IMR-90 (cell line): Measurements from ENCODE around the gene SLAMF8. TPM values are rescaled to one million over a fixed set of nuclear protein-coding genes. Genes with fewer than 3 reads are reported as not detected.

Experiments
- ATAC-seq: fragments of 200-7000 bp; cut with Tn5 transposase; 2 replicates; pipeline ENCODE4 v1.9.1; 2020; ENCODE audit warnings: low read depth, mild to moderate bottlenecking, moderate library complexity
- BruUV-seq: library from RNA; stranded (reverse); fragments of 400-500 nt; replicated peaks from 2 replicates; lab custom pipeline; 2021; lab: Mats Ljungman, UMichigan
- CTCF ChIA-PET: fragments of 300-600 bp; formaldehyde crosslinking; extraction: SDS; loops from one replicate; lab custom pipeline; 2021; ENCODE audit warnings: antibody characterized with exemption; lab: Yijun Ruan, JAX
- POLR2A ChIA-PET: fragments of 300-600 bp; sonication (Branson Sonifier 250); formaldehyde crosslinking; loops from one replicate; lab custom pipeline; 2022; ENCODE audit warnings: antibody characterized with exemption; ENCODE audit not compliant: unreplicated experiment; lab: Charles Lee
- DNase-seq: peaks from one replicate; pipeline ENCODE4 v3.0.0; 2013
- H2AFZ ChIP-seq: replicated peaks from 2 replicates; pipeline ENCODE3; 2013; ENCODE audit warnings: low read length, mild to moderate bottlenecking; ENCODE audit not compliant: poor library complexity
- H2AK5ac ChIP-seq: 2 replicates; pipeline ENCODE4 v1.6.1; 2013; ENCODE audit warnings: low read depth, low read length, inconsistent platforms
- H2AK9ac ChIP-seq: replicated peaks from 2 replicates; pipeline ENCODE3; 2013; ENCODE audit warnings: mild to moderate bottlenecking, low read depth, low read length, moderate library complexity; ENCODE audit not compliant: poor library complexity
- H2BK120ac ChIP-seq: 2 replicates; pipeline ENCODE4 v1.6.1; 2013; ENCODE audit warnings: low read depth, low read length, inconsistent platforms
- H2BK15ac ChIP-seq: 3 replicates; pipeline ENCODE4 v1.6.1; 2013; ENCODE audit warnings: low read depth, low read length, inconsistent platforms
- H2BK20ac ChIP-seq: 2 replicates; pipeline ENCODE4 v1.6.1; 2013; ENCODE audit warnings: low read depth, mild to moderate bottlenecking, inconsistent platforms, low read length, moderate library complexity
- H2BK5ac ChIP-seq: 2 replicates; pipeline ENCODE4 v1.6.1; 2013; ENCODE audit warnings: mild to moderate bottlenecking, low read depth, low read length, inconsistent platforms; ENCODE audit not compliant: poor library complexity, severe bottlenecking
- H3K14ac ChIP-seq: replicated peaks from 2 replicates; pipeline ENCODE4 v1.6.1; 2013; ENCODE audit warnings: low read depth, low read length, inconsistent platforms
- H3K18ac ChIP-seq: 2 replicates; pipeline ENCODE4 v1.6.1; 2013; ENCODE audit warnings: low read depth, low read length, control low read depth
- H3K23ac ChIP-seq: 2 replicates; pipeline ENCODE4 v1.6.1; 2013; ENCODE audit warnings: low read depth, low read length, inconsistent platforms
- H3K27ac ChIP-seq: 2 replicates; pipeline ENCODE4 v1.5.1; 2013; ENCODE audit warnings: mild to moderate bottlenecking, control low read depth, low read length; ENCODE audit not compliant: insufficient read depth
- H3K27me3 ChIP-seq: 2 replicates; pipeline ENCODE4 v1.6.1; 2013; ENCODE audit warnings: low read length; ENCODE audit not compliant: control insufficient read depth, insufficient read depth
- H3K36me3 ChIP-seq: 2 replicates; pipeline ENCODE4 v1.6.1; 2013; ENCODE audit warnings: low read length, mixed read lengths; ENCODE audit not compliant: control insufficient read depth, insufficient read depth
- H3K4ac ChIP-seq: 2 replicates; pipeline ENCODE4 v1.6.1; 2013; ENCODE audit warnings: low read depth, low read length, inconsistent platforms
- H3K4me1 ChIP-seq: 2 replicates; pipeline ENCODE4 v1.6.1; 2013; ENCODE audit warnings: low read length, mixed read lengths; ENCODE audit not compliant: control insufficient read depth, insufficient read depth
- H3K4me2 ChIP-seq: 2 replicates; pipeline ENCODE4 v1.6.1; 2013; ENCODE audit warnings: low read depth, mild to moderate bottlenecking, control low read depth, low read length, moderate library complexity
- H3K4me3 ChIP-seq: 2 replicates; pipeline ENCODE4 v1.5.1; 2013; ENCODE audit warnings: low read depth, mild to moderate bottlenecking, control low read depth, low read length, moderate library complexity; ENCODE audit not compliant: insufficient read depth
- H3K56ac ChIP-seq: 2 replicates; pipeline ENCODE4 v1.6.1; 2013; ENCODE audit warnings: low read length, inconsistent platforms; ENCODE audit not compliant: insufficient read depth; ENCODE audit errors: extremely low read depth
- H3K79me1 ChIP-seq, 2 experiments: 2 replicates each; pipeline ENCODE4 v1.6.1; 2013; ENCODE audit warnings: low read length in 2 of 2, inconsistent platforms in 1 of 2, low read depth in 1 of 2
- H3K9ac ChIP-seq: 2 replicates; pipeline ENCODE4 v1.6.1; 2013; ENCODE audit warnings: low read depth, low read length, control low read depth
- H3K9me1 ChIP-seq: 2 replicates; pipeline ENCODE4 v1.6.1; 2013; ENCODE audit warnings: low read length, inconsistent platforms; ENCODE audit not compliant: insufficient read depth
- H3K9me3 ChIP-seq: 2 replicates; pipeline ENCODE4 v1.6.1; 2013; ENCODE audit warnings: low read length; ENCODE audit not compliant: control insufficient read depth, insufficient read depth
- H4K20me1 ChIP-seq: 2 replicates; pipeline ENCODE4 v1.6.1; 2013; ENCODE audit warnings: low read length, inconsistent platforms; ENCODE audit not compliant: insufficient read depth
- H4K5ac ChIP-seq: 2 replicates; pipeline ENCODE4 v1.6.1; 2013; ENCODE audit warnings: mild to moderate bottlenecking, low read depth, low read length, control low read depth
- H4K8ac ChIP-seq, 2 experiments: 2 replicates each; pipeline ENCODE4 v1.6.1; 2013; ENCODE audit warnings: low read depth in 2 of 2, low read length in 2 of 2, control low read depth in 1 of 2, inconsistent platforms in 1 of 2
- H4K91ac ChIP-seq: 2 replicates; pipeline ENCODE4 v1.6.1; 2013; ENCODE audit warnings: low read depth, low read length, inconsistent platforms; ENCODE audit not compliant: insufficient read depth
- BHLHE40 ChIP-seq: fragments of 150-350 bp; IDR thresholded peaks from 2 replicates; pipeline ENCODE4 v1.6.1; 2016; ENCODE audit warnings: mild to moderate bottlenecking, low read depth, low read length
- CEBPB ChIP-seq: IDR thresholded peaks from 2 replicates; pipeline ENCODE4 v1.6.1; 2012; ENCODE audit warnings: low read depth, low read length, improper control_type of control experiment
- CHD1 ChIP-seq: IDR thresholded peaks from 2 replicates; pipeline ENCODE4 v1.6.1; 2012; ENCODE audit warnings: low read depth, low read length, improper control_type of control experiment
- ELK1 ChIP-seq: fragments of 150-350 bp; IDR thresholded peaks from 2 replicates; pipeline ENCODE4 v1.6.1; 2016; ENCODE audit warnings: low read depth, mild to moderate bottlenecking, low read length, moderate library complexity, borderline replicate concordance
- FOS ChIP-seq: fragments of 150-350 bp; IDR thresholded peaks from 2 replicates; pipeline ENCODE4 v1.6.1; 2016; ENCODE audit warnings: low read depth, low read length
- MAFK ChIP-seq: IDR thresholded peaks from 2 replicates; pipeline ENCODE4 v1.6.1; 2012; ENCODE audit warnings: low read depth, low read length, improper control_type of control experiment
- MAZ ChIP-seq: IDR thresholded peaks from 2 replicates; pipeline ENCODE4 v1.6.1; 2012; ENCODE audit warnings: low read depth, mild to moderate bottlenecking, low read length, improper control_type of control experiment, moderate library complexity, borderline replicate concordance
- MXI1 ChIP-seq: IDR thresholded peaks from 2 replicates; pipeline ENCODE4 v1.6.1; 2012; ENCODE audit warnings: low read depth, mild to moderate bottlenecking, low read length, moderate library complexity, borderline replicate concordance
- NFE2L2 ChIP-seq: fragments of 150-350 bp; IDR thresholded peaks from 2 replicates; pipeline ENCODE4 v1.6.1; 2016; ENCODE audit warnings: low read depth, mild to moderate bottlenecking, low read length
- POLR2A ChIP-seq: IDR thresholded peaks from 2 replicates; pipeline ENCODE4 v1.6.1; 2012; ENCODE audit warnings: mild to moderate bottlenecking, low read depth, low read length
- RAD21 ChIP-seq: IDR thresholded peaks from 2 replicates; pipeline ENCODE4 v1.6.1; 2012; ENCODE audit warnings: low read length, improper control_type of control experiment
- RCOR1 ChIP-seq: IDR thresholded peaks from 2 replicates; pipeline ENCODE4 v1.6.1; 2012; ENCODE audit warnings: mild to moderate bottlenecking, low read length, improper control_type of control experiment; ENCODE audit not compliant: insufficient replicate concordance
- RFX5 ChIP-seq: IDR thresholded peaks from 2 replicates; pipeline ENCODE4 v1.8.0; 2012; ENCODE audit warnings: low read depth, mild to moderate bottlenecking, low read length, moderate library complexity
- SMC3 ChIP-seq: fragments of 150-350 bp; IDR thresholded peaks from 2 replicates; pipeline ENCODE4 v1.6.1; 2016; ENCODE audit warnings: low read depth, mild to moderate bottlenecking, antibody characterized with exemption, low read length, moderate library complexity
- USF2 ChIP-seq: fragments of 150-350 bp; IDR thresholded peaks from 2 replicates; pipeline ENCODE4 v1.6.1; 2017; ENCODE audit warnings: mild to moderate bottlenecking, antibody characterized with exemption, low read length, low read depth
- WGBS, 2 experiments: methylation state at CpG; one replicate each; pipeline versions ENCODE4 v1.1.5 to v1.1.7; 2013; ENCODE audit warnings: missing lambda C conversion rate in 2 of 2; ENCODE audit not compliant: insufficient read length in 1 of 2; ENCODE audit errors: extremely low coverage in 2 of 2; 5-methylcytosine and 5-hydroxymethylcytosine counted together
- dilution Hi-C: fragments of 300-500 bp; cut with HindIII; formaldehyde crosslinking; loops from one replicate; pipeline ENCODE4 v1.14.3; 2018; ENCODE audit warnings: low sequenced_read_pairs; ENCODE audit not compliant: unreplicated experiment
- in situ Hi-C: fragments of 300-500 bp; cut with MboI; formaldehyde crosslinking; loops from 3 replicates; pipeline ENCODE4 v1.14.3; 2019; ENCODE audit warnings: low sequenced_read_pairs, inconsistent platforms, mixed read lengths
- intact Hi-C: fragments of 100-400 bp; cut with micrococcal nuclease; formaldehyde crosslinking; loops from 2 replicates; pipeline ENCODE4 v1.10.0; 2022
- polyA plus RNA-seq, 3 experiments: library from polyadenylated mRNA; depleted of rRNA; stranded (reverse); fragments of >200 nt; gene quantifications; 2 replicates each; pipeline ENCODE4 v1.2.3, GENCODE V29; 2012; ENCODE audit warnings: low replicate concordance in 1 of 3
- total RNA-seq: library from RNA; depleted of rRNA; stranded (reverse); fragments of >200 nt; gene quantifications from 2 replicates; pipeline ENCODE4 v1.2.3, GENCODE V29; 2012
- TF ChIP-seq, protein P1 (sequence below): conservative IDR thresholded peaks from 2 replicates; pipeline ENCODE4 v1.5.1; 2012; ENCODE audit warnings: mild to moderate bottlenecking, low read depth, low read length, improper control_type of control experiment

Gene SLAMF8
- total and polyA plus RNA-seq, 2 of the 4 experiments (the other 2 are of a cell fraction): 0.07 TPM; not detected in 1

GRCh38 chr1:159783724-159784123 is 42.9 kb upstream of the SLAMF8 start:
- ChIA-PET POLR2A (no interaction called here), CTCF (interaction anchor here (1.8 kb wide), 1 partner anchor 108 kb away, joined by 7 read pairs; no protein-coding TSS in a partner anchor)
- no CpG with 5 or more reads among the region's 1 CpG for WGBS, 2 experiments
- no peaks in the 10 kb centered on the region for H3K79me1 ChIP-seq
- intact Hi-C loops (loop anchor here (5.0 kb wide), 2 partner anchors 39 to 224 kb away; no protein-coding TSS in a partner anchor), in situ Hi-C loops (loop anchor here (10.0 kb wide), 2 partner anchors 221 to 251 kb away; partner anchors contain the start of gene PIGM), dilution Hi-C loops (loop anchor here (25.0 kb wide), 1 partner anchor 104 kb away; no protein-coding TSS in a partner anchor)
- H2AK9ac ChIP-seq: no peak overlapping the region
- no peak for DNase-seq
- no peak overlapping the region for H3K4ac ChIP-seq
- H2AFZ ChIP-seq: no peak overlapping the region
- no peak overlapping the region for H4K91ac ChIP-seq
- H3K9ac ChIP-seq: no peak overlapping the region
- H2BK20ac ChIP-seq: no peak overlapping the region
- no peak overlapping the region for H2BK15ac ChIP-seq
- no peaks in the 10 kb centered on the region; the same call in 1 of the 2 replicates for H3K9me1 ChIP-seq
- no peaks in the 10 kb centered on the region for H3K27me3 ChIP-seq
- no peaks in the 10 kb centered on the region for H3K4me1 ChIP-seq
- no peak overlapping the region for H2BK120ac ChIP-seq
- H3K4me2 ChIP-seq: no peak overlapping the region
- no peaks in the 10 kb centered on the region for H3K36me3 ChIP-seq
- TF ChIP-seq FOS (no peak), RCOR1 (no peak), POLR2A (no peak), CHD1 (no peak), CEBPB (no peak), MAZ (no peak), BHLHE40 (no peak), MXI1 (no peak), ELK1 (no peak), RFX5 (no peak), RAD21 (no peak), NFE2L2 (no peak), MAFK (no peak), USF2 (no peak), SMC3 (no peak)
- TF ChIP-seq, protein P1, sequence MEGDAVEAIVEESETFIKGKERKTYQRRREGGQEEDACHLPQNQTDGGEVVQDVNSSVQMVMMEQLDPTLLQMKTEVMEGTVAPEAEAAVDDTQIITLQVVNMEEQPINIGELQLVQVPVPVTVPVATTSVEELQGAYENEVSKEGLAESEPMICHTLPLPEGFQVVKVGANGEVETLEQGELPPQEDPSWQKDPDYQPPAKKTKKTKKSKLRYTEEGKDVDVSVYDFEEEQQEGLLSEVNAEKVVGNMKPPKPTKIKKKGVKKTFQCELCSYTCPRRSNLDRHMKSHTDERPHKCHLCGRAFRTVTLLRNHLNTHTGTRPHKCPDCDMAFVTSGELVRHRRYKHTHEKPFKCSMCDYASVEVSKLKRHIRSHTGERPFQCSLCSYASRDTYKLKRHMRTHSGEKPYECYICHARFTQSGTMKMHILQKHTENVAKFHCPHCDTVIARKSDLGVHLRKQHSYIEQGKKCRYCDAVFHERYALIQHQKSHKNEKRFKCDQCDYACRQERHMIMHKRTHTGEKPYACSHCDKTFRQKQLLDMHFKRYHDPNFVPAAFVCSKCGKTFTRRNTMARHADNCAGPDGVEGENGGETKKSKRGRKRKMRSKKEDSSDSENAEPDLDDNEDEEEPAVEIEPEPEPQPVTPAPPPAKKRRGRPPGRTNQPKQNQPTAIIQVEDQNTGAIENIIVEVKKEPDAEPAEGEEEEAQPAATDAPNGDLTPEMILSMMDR: no peak
- ATAC-seq: no peak
- no peak overlapping the region for H2AK5ac ChIP-seq
- H4K8ac ChIP-seq: no peak overlapping the region
- no peak overlapping the region for H3K56ac ChIP-seq
- H2BK5ac ChIP-seq: no peak overlapping the region
- no peak overlapping the region for H3K4me3 ChIP-seq
- H4K5ac ChIP-seq: no peak overlapping the region
- H3K14ac ChIP-seq: no peak overlapping the region
- no peaks in the 10 kb centered on the region for H4K20me1 ChIP-seq
- H3K27ac ChIP-seq: no peak overlapping the region
- no TSS peak for BruUV-seq
- no peaks in the 10 kb centered on the region for H3K9me3 ChIP-seq
- no peak overlapping the region for H3K23ac ChIP-seq
- no peak overlapping the region for H3K18ac ChIP-seq
